CD1c-positive myeloid dendritic cell (primary cell): ENCODE data around the gene PNRC2.
A peak's percentile ranks its signal among the peaks of the same experiment; 100 is the strongest.

Experiments
- DNase-seq: peaks from one replicate; pipeline ENCODE4 v3.0.0-alpha.2; 2016; ENCODE audit errors: extremely low spot score

The PNRC2 gene

GRCh38 chr1:23959461-23960290, at the start of gene PNRC2:
TSS of gene PNRC2 (plus strand) at chr1:23959828. CDS start at chr1:23961458, 1,630 bp downstream.
- DNase-seq, result peak; percentile 98

GRCh38 chr1:23910144-23910543, 49.5 kb upstream of the PNRC2 start:
- no peak for DNase-seq

GRCh38 chr1:23910553-23911246, 48.9 kb upstream of the PNRC2 start:
- DNase-seq, result peak; percentile 44

GRCh38 chr1:23911921-23912320, 47.7 kb upstream of the PNRC2 start:
- no peak for DNase-seq

GRCh38 chr1:23913212-23913880, 46.3 kb upstream of the PNRC2 start, which contains the start of gene CNR2:
TSS of gene CNR2 (minus strand) at chr1:23913362. CDS start at chr1:23875617, 37,745 bp downstream.
- no peak for DNase-seq

- DNase-seq, result no peak
Measured at GRCh38 chr1:23914921-23915320, 44.7 kb upstream of the PNRC2 start.

- no peak for DNase-seq
Measured at GRCh38 chr1:23915466-23915865, 44.2 kb upstream of the PNRC2 start.

- DNase-seq, result peak; percentile 84
Measured at GRCh38 chr1:23916209-23917131, 43.2 kb upstream of the PNRC2 start.

- DNase-seq, result no peak
Measured at GRCh38 chr1:23922321-23922943, 37.2 kb upstream of the PNRC2 start.

GRCh38 chr1:23923592-23924499, 35.8 kb upstream of the PNRC2 start:
- DNase-seq, result no peak

- DNase-seq, result no peak
Measured at GRCh38 chr1:23924601-23925000, 35.0 kb upstream of the PNRC2 start.

GRCh38 chr1:23925279-23925678, 34.3 kb upstream of the PNRC2 start:
- no peak for DNase-seq

- DNase-seq, result no peak
Measured at GRCh38 chr1:23927097-23927496, 32.5 kb upstream of the PNRC2 start.

GRCh38 chr1:23928789-23929188, 30.8 kb upstream of the PNRC2 start:
- DNase-seq, result no peak

GRCh38 chr1:23930270-23930669, 29.4 kb upstream of the PNRC2 start:
- DNase-seq, result no peak

- peak; percentile 40 for DNase-seq
Measured at GRCh38 chr1:23930861-23931490, 28.7 kb upstream of the PNRC2 start.

- DNase-seq, result no peak
Measured at GRCh38 chr1:23931491-23931880, 28.1 kb upstream of the PNRC2 start.

GRCh38 chr1:23936481-23937176, 23.0 kb upstream of the PNRC2 start:
- DNase-seq, result no peak

GRCh38 chr1:23947366-23947765, 12.3 kb upstream of the PNRC2 start:
- no peak for DNase-seq
